Vagina (tissue), 2 donors: ENCODE results near the gene MCAM.

Experiments
- CTCF ChIP-seq, 3 experiments: fragments of 450-650 bp in 2 of 3; fragments of 200-600 bp in 1 of 3; sonication (generic) in 1 of 3; IDR thresholded peaks; one replicate each; pipeline ENCODE4 v1.5.1; 2017 to 2019; ENCODE audit warnings: antibody characterized with exemption in 3 of 3, mild to moderate bottlenecking in 2 of 3, moderate library complexity in 2 of 3
- POLR2A ChIP-seq, 2 donors: fragments of 450-650 bp; IDR thresholded peaks; one replicate each; pipeline ENCODE4 v1.6.1; 2017; ENCODE audit warnings: antibody characterized with exemption in 2 of 2, mild to moderate bottlenecking in 2 of 2, moderate library complexity in 2 of 2
- POLR2AphosphoS5 ChIP-seq, 2 donors: sonication (generic); formaldehyde crosslinking; IDR thresholded peaks; one replicate each; pipeline ENCODE4 v1.9.0; 2017; ENCODE audit warnings: antibody characterized with exemption in 2 of 2, mild to moderate bottlenecking in 2 of 2, low read depth in 1 of 2; ENCODE audit not compliant: insufficient read depth in 1 of 2

DNA sequence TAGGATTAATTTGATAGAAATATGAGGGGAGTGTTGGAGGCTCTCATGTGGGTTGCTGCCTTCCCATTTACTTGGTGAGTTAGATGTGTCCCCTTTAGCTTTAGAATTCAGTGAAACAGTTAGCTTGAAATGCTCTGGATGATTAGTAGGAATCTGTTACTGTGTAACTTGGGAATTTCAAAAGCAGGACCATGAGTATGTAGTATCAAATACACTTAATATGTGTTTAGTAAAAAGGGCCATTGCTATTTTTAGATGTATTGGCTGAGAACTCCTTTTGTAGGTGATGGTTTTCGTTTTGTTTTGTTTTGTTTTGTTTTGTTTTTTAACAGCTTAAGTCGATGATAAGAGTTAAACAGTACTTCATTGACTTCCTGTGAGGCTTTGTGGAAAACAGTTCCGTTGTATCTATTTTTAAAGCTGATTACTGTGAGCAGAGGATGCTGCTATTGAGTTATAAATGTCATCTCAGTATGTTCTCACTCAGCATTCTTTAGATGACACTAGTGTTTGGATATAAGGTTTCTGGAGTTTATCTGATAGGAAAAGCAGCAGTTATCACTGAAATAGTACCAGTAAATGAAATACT is 53.5 kb downstream of the MCAM start:
- TF ChIP-seq CTCF (IDR thresholded peaks at IDR 0.05) (no peak), POLR2A (IDR thresholded peaks at IDR 0.05) (no peak), POLR2AphosphoS5 (IDR thresholded peaks at IDR 0.05; ENCODE audit: insufficient read depth in 1 of 2, low read depth in 1 of 2) (no peak)
